ENCODE data around the gene RUNX1. TPM values are rescaled to one million over a fixed set of nuclear protein-coding genes. Genes with fewer than 3 reads are reported as not detected.

Gene RUNX1
- total RNA-seq, 1 experiment from 2014 or later, result 55.2 TPM

DNA sequence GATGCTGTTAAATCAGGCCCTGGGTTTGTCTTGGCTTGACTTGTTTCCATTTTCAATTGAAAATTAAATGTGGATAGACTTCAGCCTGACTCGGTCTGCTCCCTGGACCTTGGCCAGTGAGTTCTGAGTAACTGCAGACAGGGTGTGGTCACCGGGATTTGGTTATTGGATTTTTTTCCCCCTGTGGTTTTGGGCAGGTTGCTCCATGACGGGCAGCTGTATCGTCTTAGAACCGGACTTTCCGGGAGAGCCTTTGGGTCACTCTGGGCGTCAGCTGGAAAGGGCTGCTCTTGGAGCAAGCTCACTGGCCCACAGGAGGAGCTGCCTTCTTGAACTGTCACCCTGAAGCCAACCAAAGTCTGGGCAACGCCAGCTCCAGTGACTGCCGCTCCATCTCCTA, 305.3 kb downstream of the RUNX1 start:
- H3K4me2 ChIP-seq (ENCODE audit: low read length), result peak overlapping the region; percentile 74
- intact Hi-C loops (cut with micrococcal nuclease), result loop anchor here (2.0 to 10.0 kb wide), 2 partner anchors 135 to 1191 kb away; no protein-coding TSS in a partner anchor
- no peaks in the 10 kb centered on the region for H3K9me2 ChIP-seq (replicated peaks; ENCODE audit: low read length)
- ChIA-PET CTCF (interaction anchor here (0.6 to 1.3 kb wide), 9 partner anchors 50 to 760 kb away, joined by 3 to 5 read pairs (median 3); no protein-coding TSS in a partner anchor), POLR2A (ENCODE audit: unreplicated experiment) (interaction anchor here (0.6 to 1.0 kb wide), 5 partner anchors 52 to 272 kb away, joined by 3 to 8 read pairs (median 3); no protein-coding TSS in a partner anchor)
- H3K4me1 ChIP-seq (ENCODE audit: insufficient read depth, low read length), result peaks cover 31% of the 10 kb centered on the region
- no peaks in the 10 kb centered on the region for H3K36me3 ChIP-seq (ENCODE audit: low read depth, low read length)
- ATAC-seq, result peak; percentile 94
- no peaks in the 10 kb centered on the region for H3F3A ChIP-seq (ENCODE audit: low read length, unreplicated experiment)
- peak overlapping the region; percentile 34 for H3K9ac ChIP-seq (ENCODE audit: low read length)
- peak overlapping the region; percentile 80 for H3K27ac ChIP-seq (ENCODE audit: low read length)
- H3K79me2 ChIP-seq (ENCODE audit: low read length), result 0 out of 2 replicates have a peak, but pooled peaks cover 4% of the 10 kb centered on the region
- peak; percentile 98 for DNase-seq
- TF ChIP-seq EZH2 (IDR thresholded peaks at IDR 0.05; ENCODE audit: low read length, unreplicated experiment) (no peak), EZH2phosphoT487 (IDR thresholded peaks at IDR 0.05; ENCODE audit: borderline replicate concordance, low read length) (no peak)
- TF ChIP-seq, protein P1, sequence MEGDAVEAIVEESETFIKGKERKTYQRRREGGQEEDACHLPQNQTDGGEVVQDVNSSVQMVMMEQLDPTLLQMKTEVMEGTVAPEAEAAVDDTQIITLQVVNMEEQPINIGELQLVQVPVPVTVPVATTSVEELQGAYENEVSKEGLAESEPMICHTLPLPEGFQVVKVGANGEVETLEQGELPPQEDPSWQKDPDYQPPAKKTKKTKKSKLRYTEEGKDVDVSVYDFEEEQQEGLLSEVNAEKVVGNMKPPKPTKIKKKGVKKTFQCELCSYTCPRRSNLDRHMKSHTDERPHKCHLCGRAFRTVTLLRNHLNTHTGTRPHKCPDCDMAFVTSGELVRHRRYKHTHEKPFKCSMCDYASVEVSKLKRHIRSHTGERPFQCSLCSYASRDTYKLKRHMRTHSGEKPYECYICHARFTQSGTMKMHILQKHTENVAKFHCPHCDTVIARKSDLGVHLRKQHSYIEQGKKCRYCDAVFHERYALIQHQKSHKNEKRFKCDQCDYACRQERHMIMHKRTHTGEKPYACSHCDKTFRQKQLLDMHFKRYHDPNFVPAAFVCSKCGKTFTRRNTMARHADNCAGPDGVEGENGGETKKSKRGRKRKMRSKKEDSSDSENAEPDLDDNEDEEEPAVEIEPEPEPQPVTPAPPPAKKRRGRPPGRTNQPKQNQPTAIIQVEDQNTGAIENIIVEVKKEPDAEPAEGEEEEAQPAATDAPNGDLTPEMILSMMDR (conservative IDR thresholded peaks at IDR 0.05; ENCODE audit: low read depth, low read length), result no peak
- H4K20me1 ChIP-seq (ENCODE audit: low read length), result no peaks in the 10 kb centered on the region
- no peaks in the 10 kb centered on the region for H3K9me3 ChIP-seq (ENCODE audit: low read length)
- no peaks in the 10 kb centered on the region for H3K27me3 ChIP-seq (ENCODE audit: low read length)
- H2AFZ ChIP-seq (ENCODE audit: low read length), result peak overlapping the region; percentile 59
- BruUV-seq (replicated peaks), result no TSS peak
- H3K4me3 ChIP-seq (ENCODE audit: low read length), result peak overlapping the region; percentile 50

DNA sequence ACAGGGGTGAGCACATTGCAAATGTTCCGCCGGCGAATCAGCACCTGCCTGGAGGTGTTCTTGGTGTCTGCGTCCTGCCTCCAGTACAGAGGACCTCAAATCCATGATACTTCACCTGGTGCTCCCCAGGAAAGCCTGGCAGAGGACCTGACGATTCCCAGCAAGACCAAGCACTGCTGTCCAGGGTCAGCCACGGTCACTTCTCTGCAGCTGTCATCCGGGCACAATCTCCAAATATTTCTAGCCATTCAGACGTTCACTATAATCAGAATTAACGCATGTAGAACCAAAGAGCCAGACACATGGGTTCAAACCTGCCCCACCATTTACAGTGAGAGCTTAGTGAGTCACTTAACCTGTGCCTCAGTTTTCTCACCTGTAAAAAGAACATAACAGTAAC, 305.8 kb downstream of the RUNX1 start:
- Histone ChIP-seq H3F3A (ENCODE audit: low read length, unreplicated experiment) (no peaks in the 10 kb centered on the region), H3K4me1 (ENCODE audit: insufficient read depth, low read length) (peaks cover 31% of the 10 kb centered on the region), H3K9ac (ENCODE audit: low read length) (no peak overlapping the region), H3K9me2 (replicated peaks; ENCODE audit: low read length) (no peaks in the 10 kb centered on the region), H3K4me2 (ENCODE audit: low read length) (peak overlapping the region; percentile 74), H3K4me3 (ENCODE audit: low read length) (no peak overlapping the region; the same call in 1 of the 2 replicates), H3K27ac (ENCODE audit: low read length) (peak overlapping the region; percentile 67), H2AFZ (ENCODE audit: low read length) (no peak overlapping the region), H3K36me3 (ENCODE audit: low read depth, low read length) (no peaks in the 10 kb centered on the region), H3K9me3 (ENCODE audit: low read length) (no peaks in the 10 kb centered on the region), H3K79me2 (ENCODE audit: low read length) (0 out of 2 replicates have a peak, but pooled peaks cover 4% of the 10 kb centered on the region), H4K20me1 (ENCODE audit: low read length) (no peaks in the 10 kb centered on the region), H3K27me3 (ENCODE audit: low read length) (no peaks in the 10 kb centered on the region)
- ATAC-seq (no peak), DNase-seq (peak; percentile 16)
- CTCF ChIA-PET, result interaction anchor here (0.6 to 1.3 kb wide), 5 partner anchors 50 to 760 kb away, joined by 3 to 5 read pairs (median 4); no protein-coding TSS in a partner anchor
- POLR2A ChIA-PET (ENCODE audit: unreplicated experiment), result interaction anchor here (0.7 to 1.0 kb wide), 3 partner anchors 103 to 145 kb away, joined by 3 to 8 read pairs (median 3); no protein-coding TSS in a partner anchor
- no peak for TF ChIP-seq EZH2phosphoT487 (IDR thresholded peaks at IDR 0.05; ENCODE audit: borderline replicate concordance, low read length)
- TF ChIP-seq, protein P1 (conservative IDR thresholded peaks at IDR 0.05; ENCODE audit: low read depth, low read length), result no peak
- no peak for TF ChIP-seq EZH2 (IDR thresholded peaks at IDR 0.05; ENCODE audit: low read length, unreplicated experiment)
- no TSS peak for BruUV-seq (replicated peaks)
- intact Hi-C loops (cut with micrococcal nuclease), result loop anchor here (10.0 kb wide), 1 partner anchor 1192 kb away; no protein-coding TSS in a partner anchor

DNA sequence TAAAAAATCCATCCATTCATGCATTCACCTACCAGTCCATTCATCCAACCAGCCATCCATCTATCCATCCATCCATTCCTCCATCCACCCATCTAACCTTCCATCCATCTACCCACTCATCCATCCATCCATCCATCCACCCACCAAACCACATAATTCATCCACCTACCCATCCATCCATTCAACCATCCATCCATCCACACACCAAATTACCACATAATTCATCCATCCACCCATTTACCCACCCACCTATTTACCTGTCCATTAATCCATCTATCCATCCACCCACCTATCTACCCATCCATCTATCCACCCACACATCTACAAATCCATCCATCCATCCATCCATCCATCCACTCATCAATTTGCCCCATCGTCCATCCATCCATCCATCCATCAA, 308.9 kb downstream of the RUNX1 start:
- Histone ChIP-seq H3K36me3 (ENCODE audit: low read depth, low read length) (no peaks in the 10 kb centered on the region), H3K4me1 (ENCODE audit: insufficient read depth, low read length) (peaks cover 49% of the 10 kb centered on the region), H3K9me2 (replicated peaks; ENCODE audit: low read length) (no peaks in the 10 kb centered on the region), H3K79me2 (ENCODE audit: low read length) (0 out of 2 replicates have a peak, but pooled peaks cover 4% of the 10 kb centered on the region), H3K4me2 (ENCODE audit: low read length) (no peak overlapping the region), H4K20me1 (ENCODE audit: low read length) (no peaks in the 10 kb centered on the region), H3K27me3 (ENCODE audit: low read length) (no peaks in the 10 kb centered on the region), H2AFZ (ENCODE audit: low read length) (no peak overlapping the region), H3K27ac (ENCODE audit: low read length) (no peak overlapping the region), H3K9ac (ENCODE audit: low read length) (no peak overlapping the region), H3K9me3 (ENCODE audit: low read length) (no peaks in the 10 kb centered on the region), H3K4me3 (ENCODE audit: low read length) (no peak overlapping the region), H3F3A (ENCODE audit: low read length, unreplicated experiment) (no peaks in the 10 kb centered on the region)
- no peak for DNase-seq
- TF ChIP-seq, protein P1 (conservative IDR thresholded peaks at IDR 0.05; ENCODE audit: low read depth, low read length), result no peak
- TF ChIP-seq EZH2 (IDR thresholded peaks at IDR 0.05; ENCODE audit: low read length, unreplicated experiment) (no peak), EZH2phosphoT487 (IDR thresholded peaks at IDR 0.05; ENCODE audit: borderline replicate concordance, low read length) (no peak)
- POLR2A ChIA-PET (ENCODE audit: unreplicated experiment), result no interaction called here
- no TSS peak for BruUV-seq (replicated peaks)
- no peak for ATAC-seq
- intact Hi-C loops (cut with micrococcal nuclease), result loop anchor here (10.0 kb wide), 1 partner anchor 1195 kb away; no protein-coding TSS in a partner anchor
- CTCF ChIA-PET, result no interaction called here
